Pons (tissue), 1 donor: Measurements from ENCODE around the gene TOX2.

ENCODE experiments used
- DNase-seq: peaks from one replicate; pipeline ENCODE4 v3.0.0-alpha.2; 2016; ENCODE audit warnings: low spot score

Gene TOX2

DNA sequence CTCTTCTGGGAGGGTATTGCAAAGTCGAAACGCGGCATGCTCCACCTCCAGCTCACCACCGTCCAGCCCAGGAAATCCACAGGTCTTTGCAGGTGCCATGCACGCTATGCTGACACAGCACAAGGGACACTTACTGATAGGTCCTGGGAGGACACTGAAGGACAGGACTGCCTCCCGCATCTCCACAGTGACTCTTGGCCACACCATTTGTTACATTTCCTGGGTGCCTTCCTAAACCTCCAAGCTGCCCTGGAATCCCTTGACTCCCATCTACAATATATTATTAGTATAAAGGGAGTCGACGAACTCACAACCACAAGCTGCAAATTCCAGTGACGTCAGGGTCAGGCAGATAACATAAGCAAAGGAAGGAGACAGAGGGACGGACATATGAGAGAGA, 165.4 kb downstream of the TOX2 start:
- no peak for DNase-seq

GRCh38 chr20:44080646-44081267, 166.1 kb downstream of the TOX2 start:
- DNase-seq, result peak; percentile 83

DNA sequence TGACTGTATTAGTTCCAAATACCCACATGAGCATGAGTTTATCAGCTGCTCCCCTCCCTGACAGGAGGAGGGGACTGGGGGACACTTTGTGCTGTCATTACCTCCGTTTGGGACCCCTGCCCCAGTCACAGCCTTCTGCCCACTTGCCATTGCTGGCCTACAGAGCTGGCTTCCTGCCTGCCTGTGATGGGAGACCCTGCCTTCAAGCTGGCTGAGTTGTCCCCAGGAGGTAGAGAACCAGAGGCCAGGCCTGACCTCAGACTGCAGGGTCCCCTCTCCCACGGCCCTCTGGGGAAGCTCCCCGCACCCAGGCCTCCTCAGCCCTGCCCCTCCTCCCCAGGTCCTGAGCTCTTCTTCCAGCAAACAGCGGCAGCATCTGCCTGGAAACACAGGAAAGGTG, 166.8 kb downstream of the TOX2 start:
- no peak for DNase-seq

GRCh38 chr20:44081888-44082287, 167.2 kb downstream of the TOX2 start:
- DNase-seq, result no peak

DNA sequence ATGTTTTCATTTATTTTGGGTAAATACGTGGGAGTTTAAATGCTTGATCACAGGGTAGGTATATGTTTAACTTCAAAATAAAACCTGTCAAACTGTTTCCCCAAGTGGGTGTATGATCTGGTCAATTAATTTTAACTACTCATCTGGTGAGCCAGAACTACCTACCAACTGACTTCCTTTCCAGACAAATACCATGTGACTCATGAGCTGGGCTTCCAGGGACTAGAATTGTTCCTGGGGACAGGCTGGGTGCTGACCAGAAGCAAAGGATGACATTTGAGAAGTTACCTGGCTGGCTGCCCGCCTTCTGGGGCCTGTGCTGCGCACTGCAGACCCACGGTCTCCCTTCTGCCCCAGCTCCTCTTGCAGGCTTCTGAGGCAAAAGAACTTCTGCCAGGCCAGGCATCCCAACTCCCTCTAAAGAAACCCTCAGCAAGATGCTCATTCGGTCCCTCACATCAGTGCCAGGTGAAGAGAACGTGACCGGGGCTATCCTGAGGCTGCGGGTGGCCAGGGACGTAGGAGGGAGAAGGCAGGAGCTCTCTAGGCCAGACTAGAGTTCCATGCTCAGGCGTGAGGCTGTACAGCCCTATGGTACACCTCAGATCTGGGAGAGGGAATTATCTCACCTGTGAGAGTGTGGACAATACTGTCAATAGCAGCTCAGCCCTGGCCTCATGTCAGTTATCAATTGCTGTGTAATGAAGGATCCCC, 168.7 kb downstream of the TOX2 start:
- no peak for DNase-seq

GRCh38 chr20:44084439-44084838, 169.8 kb downstream of the TOX2 start:
- DNase-seq, result no peak

GRCh38 chr20:44084891-44085290, 170.2 kb downstream of the TOX2 start:
- DNase-seq, result no peak

GRCh38 chr20:44085616-44086434, 171.2 kb downstream of the TOX2 start:
- no peak for DNase-seq

DNA sequence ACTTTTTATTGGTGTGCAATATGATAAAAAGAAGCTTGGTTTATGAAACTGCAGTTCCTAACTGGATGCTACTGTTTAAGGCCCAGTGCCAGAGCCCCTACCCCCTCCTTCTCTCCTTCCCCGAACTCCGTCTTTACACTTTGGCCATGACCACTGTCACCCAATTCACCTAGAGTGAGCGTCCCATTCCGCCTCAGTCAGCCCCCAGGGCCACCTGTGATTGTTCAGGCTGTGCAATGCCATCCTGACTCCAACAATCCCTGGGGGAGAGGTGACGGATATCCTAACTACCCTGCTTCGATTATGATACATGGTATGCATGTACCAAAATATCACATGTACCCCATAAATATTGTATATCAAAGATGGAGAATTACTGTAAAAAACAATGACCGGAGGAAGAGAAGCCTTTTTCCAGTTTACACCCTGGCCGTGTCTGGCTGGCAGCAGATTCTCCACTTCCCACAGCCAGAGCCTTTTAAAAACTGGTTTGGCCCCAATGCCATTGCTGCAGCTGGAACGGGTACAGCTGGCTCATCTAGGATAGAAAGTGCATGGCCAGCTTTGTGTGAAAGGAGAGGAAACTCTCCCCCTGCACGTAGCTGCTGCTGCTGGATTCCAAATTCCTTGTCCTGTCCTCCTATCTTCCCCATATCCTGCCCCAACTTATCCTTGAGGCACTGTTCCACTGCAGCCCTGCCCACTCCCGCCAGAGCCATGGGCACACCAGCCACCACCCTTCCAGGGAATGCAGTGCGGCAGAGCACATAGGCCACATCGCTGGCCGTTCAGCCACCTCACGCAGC, 172.6 kb downstream of the TOX2 start:
- DNase-seq, result peak; percentile 23

- DNase-seq, result no peak
Measured at GRCh38 chr20:44087857-44088120, 173.1 kb downstream of the TOX2 start.

GRCh38 chr20:44089987-44090674, 175.5 kb downstream of the TOX2 start:
- peak; percentile 24 for DNase-seq

DNA sequence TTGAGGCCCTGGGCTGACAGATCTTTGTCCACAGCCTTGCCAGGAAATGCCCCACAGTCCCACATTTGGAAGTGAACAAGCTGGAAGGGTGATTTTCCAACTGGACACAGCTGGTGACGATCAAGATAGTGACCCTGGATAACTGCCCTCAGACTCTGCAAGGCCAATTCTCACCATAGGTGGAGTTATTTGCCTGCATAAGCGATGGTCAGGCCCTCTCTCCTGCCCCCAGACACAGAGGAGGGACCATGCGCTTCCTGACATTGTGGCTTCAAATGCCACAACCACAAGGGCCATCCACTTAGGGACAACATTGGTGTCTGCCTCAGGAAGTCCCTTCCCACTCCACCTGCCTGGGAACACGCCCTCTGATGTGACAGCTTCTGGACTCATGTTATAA, 176.4 kb downstream of the TOX2 start:
- DNase-seq, result no peak

DNA sequence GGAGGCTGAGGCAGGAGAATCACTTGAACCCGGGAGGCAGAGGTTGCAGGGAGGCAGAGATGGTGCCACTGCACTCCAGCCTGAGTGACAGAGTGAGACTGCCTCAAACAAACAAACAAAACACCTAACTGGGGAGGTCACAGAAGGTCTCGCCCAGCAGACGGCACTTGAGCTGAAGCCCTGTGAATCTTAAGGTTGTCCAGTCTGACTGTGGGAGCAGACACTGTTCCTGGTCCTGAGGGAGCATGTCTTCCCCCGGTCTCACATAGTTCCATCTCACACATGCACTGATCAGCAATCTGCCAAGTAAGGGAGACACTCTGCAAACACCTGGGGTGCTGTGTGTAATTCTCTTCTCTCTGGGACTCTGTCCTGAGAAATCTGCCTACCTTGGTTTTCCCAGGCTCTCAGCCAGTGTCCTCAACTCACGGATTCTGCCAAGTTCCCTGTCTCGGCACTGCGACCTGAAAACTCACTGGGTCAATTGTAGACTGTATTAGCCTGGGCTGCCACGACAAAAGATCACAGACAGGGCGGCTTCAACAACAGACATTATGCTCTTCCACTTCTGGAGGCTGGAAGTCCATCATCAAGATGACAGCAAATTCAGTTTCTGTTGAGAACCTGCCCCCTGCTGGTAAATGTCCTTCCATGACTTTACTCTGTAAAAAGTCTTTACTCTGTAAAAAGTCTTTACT, 178.0 kb downstream of the TOX2 start:
- DNase-seq, result peak; percentile 22

- DNase-seq, result no peak
Measured at GRCh38 chr20:44093249-44093582, 178.6 kb downstream of the TOX2 start.

- no peak for DNase-seq
Measured at GRCh38 chr20:44095831-44096230, 181.2 kb downstream of the TOX2 start.

DNA sequence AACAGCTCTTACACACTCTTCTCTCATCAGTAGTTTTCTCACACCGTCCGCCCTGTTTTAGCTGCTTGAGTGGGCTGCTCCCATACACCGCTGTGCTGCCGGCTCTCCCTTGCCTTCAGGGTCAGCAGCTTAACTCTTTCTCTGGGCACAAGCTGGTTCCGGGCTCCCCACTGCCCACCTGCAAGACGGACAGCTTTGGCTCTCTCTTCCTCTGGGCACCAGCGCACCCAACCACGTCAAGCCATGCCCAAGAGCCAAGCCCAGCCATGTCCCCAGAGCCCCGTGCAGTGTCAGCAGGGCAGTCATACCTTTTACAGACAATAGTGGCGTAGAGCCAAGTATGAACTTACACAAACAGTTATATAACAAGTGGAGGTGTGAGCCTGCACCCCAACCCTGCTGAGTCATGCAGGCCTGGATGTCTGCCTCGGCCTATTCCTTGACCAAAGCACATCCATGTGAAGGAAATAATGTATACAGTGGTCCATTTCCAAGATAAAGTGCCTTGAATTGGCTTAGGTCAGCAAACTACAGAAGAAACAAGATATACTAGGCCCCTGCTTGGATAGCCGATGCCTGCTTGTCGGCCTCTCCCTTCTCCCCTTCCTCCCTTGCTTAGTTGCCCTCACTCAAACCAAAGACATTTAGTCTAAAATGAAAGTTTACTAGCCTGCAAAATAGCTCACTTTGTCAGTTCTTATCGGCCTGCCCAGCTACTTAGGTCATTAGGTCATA, 183.0 kb downstream of the TOX2 start:
- DNase-seq, result no peak

GRCh38 chr20:44098256-44098630, 183.6 kb downstream of the TOX2 start:
- no peak for DNase-seq

DNA sequence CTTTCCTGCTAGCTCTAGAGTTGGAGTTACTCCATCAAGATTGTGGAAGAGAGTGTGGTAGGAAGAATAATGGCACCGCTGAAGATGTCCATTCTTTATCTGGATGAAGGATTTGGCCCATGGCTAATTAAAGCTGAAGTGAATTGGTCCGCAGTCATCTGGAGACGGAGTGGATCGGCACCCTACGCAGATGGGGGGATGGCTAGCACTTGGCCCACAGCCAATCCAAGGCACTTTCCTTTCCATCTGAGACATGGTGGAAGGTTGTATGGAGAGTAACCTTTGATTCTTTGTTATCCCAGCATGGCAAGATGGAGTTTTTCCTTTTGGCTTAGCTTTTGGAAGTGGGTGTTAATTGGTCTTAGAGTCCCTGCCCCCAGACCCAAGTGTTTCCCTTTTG, 184.0 kb downstream of the TOX2 start:
- no peak for DNase-seq

DNA sequence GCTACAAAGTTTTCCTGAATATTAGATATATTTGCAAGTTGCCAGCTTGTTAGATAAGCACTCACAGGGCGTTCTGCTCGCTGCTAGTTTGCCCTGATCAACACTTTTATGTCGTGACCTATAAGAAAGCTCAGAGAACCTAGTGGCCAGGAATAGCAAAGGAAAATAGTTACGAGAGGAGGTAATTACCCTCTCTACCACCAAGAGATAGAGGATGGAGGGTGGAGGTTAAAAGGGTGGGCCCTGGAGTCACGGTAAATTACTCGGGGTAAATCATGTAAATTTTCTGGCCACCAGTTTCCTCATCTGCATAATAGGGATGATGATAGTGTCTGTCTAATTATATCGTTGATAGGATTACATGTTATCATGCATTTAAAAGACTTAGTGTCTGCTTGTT, 185.2 kb downstream of the TOX2 start:
- DNase-seq, result no peak

- DNase-seq, result no peak
Measured at GRCh38 chr20:44102582-44102981, 187.9 kb downstream of the TOX2 start.
